Activated CD8-positive, alpha-beta memory T cell treated with anti-CD3 and anti-CD28 coated beads for 1 hour (primary cell): ENCODE measurements around the gene F7.

Experiments used
- DNase-seq, 2 donors: peaks; one replicate each; pipeline ENCODE4 v3.0.0-alpha.2; 2020; ENCODE audit warnings: low read depth in 1 of 2; ENCODE audit errors: extremely low read depth in 1 of 2

F7 gene

DNA sequence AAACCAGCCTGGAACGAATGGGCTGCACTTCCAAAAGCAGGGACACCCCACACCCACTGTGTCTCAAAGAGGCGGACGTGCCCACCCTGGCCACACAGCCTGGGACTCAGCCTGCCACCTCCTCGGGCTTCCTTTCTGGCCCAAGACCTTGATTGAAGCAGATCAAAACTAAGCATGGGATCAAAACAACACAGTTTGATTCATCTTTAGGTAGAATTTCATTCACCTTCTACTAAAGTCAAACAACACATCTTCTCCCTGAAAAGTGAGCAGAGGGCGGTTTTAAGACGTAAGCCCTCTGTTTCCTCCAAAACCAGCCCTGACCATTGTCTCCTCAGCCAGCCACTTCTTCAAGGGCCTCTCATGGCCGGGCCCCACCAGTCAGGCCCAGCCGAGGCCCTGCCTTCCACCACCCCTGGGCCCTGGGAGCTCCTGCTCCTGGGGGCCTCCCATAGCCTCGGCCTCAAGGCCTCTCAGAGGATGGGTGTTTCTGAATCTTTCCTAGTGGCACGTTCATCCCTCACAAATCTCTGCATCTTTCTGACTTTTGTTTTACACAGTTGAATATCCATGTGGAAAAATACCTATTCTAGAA, 10.7 kb downstream of the F7 start:
- DNase-seq, result no peak

DNA sequence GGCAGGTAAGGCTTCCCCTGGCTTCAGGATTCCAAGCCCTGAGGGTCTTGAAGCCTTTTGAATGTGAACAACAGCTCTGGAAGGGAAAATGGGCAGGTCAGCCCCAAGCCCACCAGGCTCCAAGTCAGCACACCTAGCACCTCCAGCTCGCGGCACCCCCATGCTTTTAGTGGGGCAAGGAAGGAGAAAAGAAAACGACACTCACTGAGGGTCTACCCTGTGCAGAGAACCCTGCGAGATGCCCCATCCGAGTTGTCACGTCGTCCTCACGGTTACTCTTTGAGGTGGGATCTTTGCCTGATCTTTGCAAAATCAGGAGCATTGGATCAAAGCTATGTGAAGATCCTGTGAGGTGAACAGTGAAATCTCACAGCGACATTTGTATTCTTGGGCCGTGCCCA, 11.3 kb downstream of the F7 start:
- DNase-seq, result no peak

GRCh38 chr13:113117335-113117872, 11.8 kb downstream of the F7 start:
- no peak for DNase-seq

DNA sequence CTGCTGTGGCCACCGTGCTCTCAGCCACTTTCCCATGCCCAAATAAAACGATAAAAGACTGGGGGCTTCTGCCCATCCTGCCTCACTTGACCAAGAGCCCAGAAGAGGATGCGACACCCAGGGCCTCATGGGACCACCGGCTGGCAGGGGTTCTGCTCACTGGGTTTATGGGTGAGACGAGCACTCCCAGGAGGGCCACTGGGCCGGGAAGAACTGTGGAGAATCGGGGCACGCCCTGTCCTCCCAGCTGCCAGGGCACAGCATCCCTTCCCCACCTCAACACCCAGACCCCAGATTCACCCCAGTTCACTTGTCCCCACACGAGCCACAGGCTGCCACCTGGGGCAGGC, 12.3 kb downstream of the F7 start:
- no peak for DNase-seq

GRCh38 chr13:113118261-113119021, 12.8 kb downstream of the F7 start:
- no peak for DNase-seq

DNA sequence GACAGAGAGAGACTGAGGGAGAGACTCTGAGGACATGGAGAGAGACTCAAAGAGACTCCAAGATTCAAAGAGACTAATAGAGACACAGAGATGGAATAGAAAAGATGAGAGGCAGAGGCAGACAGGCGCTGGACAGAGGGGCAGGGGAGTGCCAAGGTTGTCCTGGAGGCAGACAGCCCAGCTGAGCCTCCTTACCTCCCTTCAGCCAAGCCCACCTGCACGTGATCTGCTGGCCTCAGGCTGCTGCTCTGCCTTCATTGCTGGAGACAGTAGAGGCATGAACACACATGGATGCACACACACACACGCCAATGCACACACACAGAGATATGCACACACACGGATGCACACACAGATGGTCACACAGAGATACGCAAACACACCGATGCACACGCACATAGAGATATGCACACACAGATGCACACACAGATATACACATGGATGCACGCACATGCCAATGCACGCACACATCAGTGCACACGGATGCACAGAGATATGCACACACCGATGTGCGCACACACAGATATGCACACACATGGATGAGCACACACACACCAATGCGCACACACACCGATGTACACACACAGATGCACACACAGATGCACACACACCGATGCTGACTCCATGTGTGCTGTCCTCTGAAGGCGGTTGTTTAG, 13.7 kb downstream of the F7 start:
- DNase-seq, result no peak

DNA sequence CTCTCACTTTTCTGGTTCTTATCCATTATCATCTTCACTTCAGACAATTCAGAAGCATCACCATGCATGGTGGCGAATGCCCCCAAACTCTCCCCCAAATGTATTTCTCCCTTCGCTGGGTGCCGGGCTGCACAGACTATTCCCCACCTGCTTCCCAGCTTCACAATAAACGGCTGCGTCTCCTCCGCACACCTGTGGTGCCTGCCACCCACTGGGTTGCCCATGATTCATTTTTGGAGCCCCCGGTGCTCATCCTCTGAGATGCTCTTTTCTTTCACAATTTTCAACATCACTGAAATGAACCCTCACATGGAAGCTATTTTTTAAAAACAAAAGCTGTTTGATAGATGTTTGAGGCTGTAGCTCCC, 14.2 kb downstream of the F7 start:
- DNase-seq, result no peak

DNA sequence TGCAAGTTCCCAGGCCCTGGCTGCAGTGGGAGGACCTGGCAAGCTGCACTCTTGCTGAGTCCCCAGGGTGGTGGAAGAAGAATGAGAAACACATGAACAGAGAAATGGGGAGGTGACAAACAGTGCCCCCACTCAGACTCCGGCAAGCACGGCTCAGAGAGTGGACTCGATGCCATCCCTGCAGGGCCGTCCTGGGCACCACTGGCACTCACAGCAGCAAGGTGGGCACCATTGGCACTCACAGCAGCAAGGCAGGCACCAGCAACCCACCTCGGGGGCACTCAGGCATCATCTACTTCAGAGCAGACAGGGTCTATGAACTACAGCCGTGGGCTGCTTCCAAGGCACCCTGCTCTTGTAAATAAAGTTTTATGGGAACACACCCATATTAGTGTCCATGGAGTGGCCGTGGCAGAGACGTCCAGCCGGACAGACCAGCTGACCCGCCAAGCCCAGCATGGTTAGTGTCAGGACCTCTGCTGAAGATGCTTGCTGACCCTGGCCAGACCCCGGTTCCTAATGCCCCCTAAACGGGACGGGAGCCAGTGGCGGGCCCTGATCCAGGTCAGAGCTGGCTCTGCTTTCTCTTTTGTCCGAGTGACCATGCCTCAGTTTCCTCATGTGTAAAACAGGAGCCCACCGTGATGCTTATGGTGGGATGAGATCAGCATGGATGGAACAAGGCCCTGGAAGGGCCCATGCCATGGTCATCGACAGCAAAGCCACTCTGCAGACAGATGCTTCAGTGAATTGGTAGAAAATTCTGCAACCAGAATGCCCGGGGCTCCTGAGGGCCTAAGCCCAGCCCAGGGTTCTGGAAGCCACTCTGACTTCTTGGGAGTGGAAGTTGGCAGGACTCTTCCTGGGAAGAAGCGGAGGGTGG, 14.9 kb downstream of the F7 start:
- no peak for DNase-seq

DNA sequence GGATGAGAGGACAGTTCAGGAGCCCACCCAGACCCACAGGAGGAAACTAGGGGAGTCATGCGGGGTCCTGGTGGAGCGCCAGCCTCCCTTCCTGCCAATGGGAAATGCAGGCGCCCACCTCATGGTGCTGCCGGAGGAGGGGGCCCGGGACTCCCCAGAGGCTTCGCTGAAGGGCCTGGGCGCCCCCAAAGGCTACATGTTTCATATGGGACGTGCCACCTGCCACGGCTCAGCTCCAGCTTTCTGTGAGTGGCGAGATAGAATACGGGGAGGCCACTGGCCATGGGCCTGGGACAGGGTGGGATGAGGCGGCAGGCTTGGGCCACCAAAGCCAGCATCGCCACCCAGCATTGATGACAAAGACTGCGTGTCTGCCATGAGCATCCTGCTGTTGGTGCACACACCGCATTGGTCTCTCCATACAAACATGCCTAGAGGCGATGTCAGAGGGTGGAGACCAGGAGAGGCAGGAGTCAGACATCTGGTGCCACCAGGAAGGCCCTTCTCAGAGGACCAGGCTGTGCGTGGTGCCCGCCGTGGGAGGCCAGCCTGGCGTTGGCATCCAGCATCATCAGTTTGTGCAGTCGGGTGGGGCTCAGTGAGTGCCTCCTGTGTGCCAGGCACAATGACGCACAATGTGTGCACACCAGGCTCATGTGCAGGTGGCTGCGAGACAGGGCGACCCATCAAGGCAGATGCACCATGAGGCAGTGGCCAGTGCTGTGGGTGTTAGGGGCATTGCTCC, 15.8 kb downstream of the F7 start:
- no peak for DNase-seq

GRCh38 chr13:113121928-113122471, 16.4 kb downstream of the F7 start:
- no peak for DNase-seq

DNA sequence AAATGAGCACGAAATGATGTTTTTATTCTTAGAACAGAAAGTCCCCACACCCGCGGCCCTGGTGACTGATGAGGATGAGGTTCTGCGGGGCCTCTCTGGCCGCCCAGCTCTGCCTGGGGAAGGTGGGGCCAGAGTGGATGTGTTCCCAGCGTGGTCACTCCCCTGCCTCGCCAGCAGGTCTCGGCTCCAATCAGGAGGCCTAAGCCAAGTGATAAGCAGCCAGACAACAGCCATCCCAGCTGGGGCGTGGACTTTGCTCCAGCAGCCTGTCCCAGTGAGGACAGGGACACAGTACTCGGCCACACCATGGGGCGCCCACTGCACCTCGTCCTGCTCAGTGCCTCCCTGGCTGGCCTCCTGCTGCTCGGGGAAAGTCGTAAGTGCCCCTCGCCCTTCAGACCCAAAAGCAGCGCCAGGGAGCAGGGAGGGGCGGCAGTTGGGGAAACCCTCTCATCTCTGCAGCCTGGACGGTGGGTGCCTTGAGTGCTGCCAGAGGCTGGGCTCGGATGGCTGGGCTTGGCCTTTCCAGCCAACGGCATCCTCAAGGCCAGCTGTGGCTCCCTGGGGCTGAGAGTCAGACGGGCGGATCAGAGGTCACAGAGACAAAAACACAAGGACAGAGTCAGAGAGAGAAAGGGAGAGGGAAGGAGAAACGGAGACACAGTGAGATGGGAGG, 17.1 kb downstream of the F7 start, which contains the start of gene F10:
Gene F10 (plus strand): TSS at position 250 of the 676 bp plus-strand sequence. CDS start 57 bp downstream, at position 307.
- no peak for DNase-seq

DNA sequence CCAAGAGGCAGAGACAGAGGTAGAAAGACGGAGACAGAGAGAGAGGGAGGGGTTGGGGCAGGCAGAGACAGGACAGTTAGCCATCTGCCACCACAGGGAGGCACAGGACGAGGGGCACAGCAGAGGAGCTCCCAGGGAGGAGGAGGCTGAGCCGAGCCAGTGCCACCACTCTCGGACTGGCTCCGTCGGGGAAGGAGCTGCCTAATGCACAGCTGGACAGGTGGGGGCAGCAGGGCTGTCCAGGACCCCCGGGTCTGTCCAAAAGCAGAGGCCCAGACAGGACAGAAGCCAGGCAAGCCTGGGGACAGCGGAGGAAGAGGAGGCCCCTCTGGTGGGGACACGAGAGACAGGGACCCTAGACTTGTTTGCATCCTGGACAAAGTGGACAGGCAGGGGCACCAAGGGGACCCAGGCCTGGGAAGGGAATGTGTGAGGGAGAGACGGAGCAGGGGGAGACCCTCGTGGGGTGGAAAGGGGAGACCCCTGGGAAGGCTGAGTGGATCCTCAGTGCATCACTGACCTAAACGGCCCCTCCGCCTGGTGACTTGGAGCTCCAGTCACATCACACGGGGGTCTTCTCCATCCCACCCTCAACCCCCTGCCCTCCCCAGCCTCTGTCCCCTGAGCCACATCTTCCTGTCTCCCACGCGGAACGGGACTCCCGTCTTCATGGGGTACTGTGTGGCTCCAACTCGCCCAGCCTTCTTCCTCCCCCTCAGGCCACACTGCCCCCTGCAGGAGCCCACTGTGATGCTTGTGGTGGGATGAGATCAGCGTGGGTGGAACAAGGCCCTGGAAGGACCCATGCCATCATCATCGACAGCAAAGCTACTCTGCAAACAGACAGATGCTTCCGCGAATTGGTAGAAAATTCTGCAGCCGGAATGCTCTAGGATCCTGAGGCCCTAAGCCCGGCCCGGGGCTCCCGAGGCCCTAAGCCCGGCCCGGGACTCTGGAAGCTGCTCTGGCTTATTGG, 17.9 kb downstream of the F7 start:
- DNase-seq, result no peak

GRCh38 chr13:113124211-113124970, 18.8 kb downstream of the F7 start:
- no peak for DNase-seq

- DNase-seq, result no peak
These were observed 20.1 kb downstream of the F7 start for GRCh38 chr13:113125506-113126264.

DNA sequence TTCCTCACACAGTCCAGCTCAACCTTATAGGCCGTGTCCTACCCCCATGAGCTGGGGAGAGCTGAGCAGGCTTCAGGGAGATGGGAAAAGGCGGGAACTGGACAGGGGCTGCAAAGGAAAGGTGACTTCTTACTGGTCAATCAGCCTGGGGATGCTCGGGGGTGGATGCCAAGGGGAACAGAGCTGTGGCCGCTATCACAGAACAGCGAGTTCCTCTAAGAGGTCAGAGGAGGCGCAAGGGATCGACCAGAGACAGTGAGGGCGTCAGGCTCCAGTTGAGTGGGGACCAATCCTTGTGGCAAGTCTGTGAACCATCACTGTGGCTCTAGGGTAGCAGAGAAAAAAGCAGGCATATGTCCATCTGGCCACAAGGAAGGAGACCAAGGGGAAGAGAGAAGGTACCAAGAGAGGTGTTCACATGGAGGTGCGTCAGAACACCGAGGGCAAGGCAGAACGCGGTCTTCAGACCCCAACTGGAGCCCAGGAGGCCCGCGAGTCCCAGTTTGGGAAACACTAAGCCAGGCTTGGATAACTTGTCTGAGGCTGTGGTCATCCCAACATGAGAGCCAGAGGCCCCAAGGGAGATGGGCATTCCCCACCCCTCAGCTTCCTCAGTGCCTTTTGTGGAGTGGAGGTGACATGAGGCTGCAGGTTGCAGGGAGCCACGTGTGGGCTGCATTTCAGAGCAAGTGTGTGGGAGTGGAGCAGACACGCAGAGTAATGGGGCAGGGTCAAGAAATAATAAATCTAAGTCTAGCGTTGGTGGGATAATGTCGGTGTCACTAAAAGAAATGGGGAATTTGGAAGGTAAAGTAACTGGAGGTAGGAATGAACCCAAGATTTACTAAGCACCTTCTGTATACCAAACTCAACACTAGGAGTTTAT, 20.9 kb downstream of the F7 start:
- no peak for DNase-seq

DNA sequence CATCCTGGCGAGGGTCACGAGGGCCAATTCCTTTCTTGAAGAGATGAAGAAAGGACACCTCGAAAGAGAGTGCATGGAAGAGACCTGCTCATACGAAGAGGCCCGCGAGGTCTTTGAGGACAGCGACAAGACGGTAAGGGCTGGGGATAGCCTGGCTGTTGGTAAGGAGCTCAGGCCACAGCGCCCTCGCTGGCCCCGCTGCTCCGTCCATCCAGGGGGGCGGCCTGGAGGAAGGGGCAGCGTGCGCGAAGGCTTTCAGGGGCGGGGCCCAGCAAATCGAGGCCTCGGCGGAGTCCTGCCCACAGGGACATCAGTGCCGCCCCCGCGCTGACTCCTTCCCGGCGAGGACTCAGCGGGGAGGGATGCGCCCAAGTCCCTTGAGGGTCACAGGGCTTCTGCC, 23.9 kb downstream of the F7 start:
- DNase-seq, result no peak
